OCI-LY7 (cell line): ENCODE data around the gene CTNNA1.
"Not testable (repeated sequence)": the region's sequence is repeated elsewhere in the genome, so short reads cannot be mapped to it uniquely, and the experiment has no call there.

Source experiments
- CTCF ChIP-seq: fragments of 200-600 bp; sonication (generic); conservative IDR thresholded peaks from 2 replicates; pipeline ENCODE4 v1.5.1; 2014; ENCODE audit warnings: mild to moderate bottlenecking, antibody characterized with exemption, low read length, moderate library complexity, mixed read lengths
- EZH2phosphoT487 ChIP-seq: fragments of 200-600 bp; sonication (generic); IDR thresholded peaks from 2 replicates; pipeline ENCODE4 v1.6.1; 2018; ENCODE audit warnings: low read depth, borderline replicate concordance, mild to moderate bottlenecking, mixed run types, antibody characterized with exemption, low read length, moderate library complexity, mixed read lengths

- TF ChIP-seq CTCF, EZH2phosphoT487: not testable (repeated sequence)
Measured at GRCh38 chr5:138715931-138716432, 37.2 kb upstream of the CTNNA1 start.
